ENCODE results near the gene MAP7.
"Not testable (repeated sequence)": the region's sequence is repeated elsewhere in the genome, so short reads cannot be mapped to it uniquely, and the experiment has no call there.

Gene MAP7

GRCh38 chr6:136330634-136331033 is 219.6 kb downstream of the MAP7 start:
- no peak for DNase-seq

- DNase-seq: no peak
These were observed 224.1 kb downstream of the MAP7 start for GRCh38 chr6:136326038-136326553.

- no peak for DNase-seq
These were observed 225.4 kb downstream of the MAP7 start for GRCh38 chr6:136324686-136325380.

GRCh38 chr6:136323431-136324112 is 226.7 kb downstream of the MAP7 start:
- no peak for DNase-seq

- no peak for DNase-seq
These were observed 230.5 kb downstream of the MAP7 start for GRCh38 chr6:136319732-136320131.

GRCh38 chr6:136318676-136319075 is 231.5 kb downstream of the MAP7 start:
- DNase-seq: no peak

- no peak for DNase-seq
These were observed 232.3 kb downstream of the MAP7 start for GRCh38 chr6:136317971-136318370.

GRCh38 chr6:136317021-136317694 is 233.1 kb downstream of the MAP7 start:
- DNase-seq: peak; percentile 53

GRCh38 chr6:136315594-136315993 is 234.6 kb downstream of the MAP7 start:
- DNase-seq: no peak

- no peak for DNase-seq
These were observed 237.2 kb downstream of the MAP7 start for GRCh38 chr6:136312975-136313374.

GRCh38 chr6:136309729-136310311 is 240.4 kb downstream of the MAP7 start:
- no peak for DNase-seq

GRCh38 chr6:136309171-136309570 is 241.1 kb downstream of the MAP7 start:
- DNase-seq: no peak

- DNase-seq: not testable (repeated sequence)
These were observed 241.8 kb downstream of the MAP7 start for GRCh38 chr6:136308469-136308868.

GRCh38 chr6:136307351-136307750 is 242.9 kb downstream of the MAP7 start:
- no peak for DNase-seq

- DNase-seq: no peak
These were observed 243.8 kb downstream of the MAP7 start for GRCh38 chr6:136306466-136306865.

- DNase-seq: no peak
These were observed 245.8 kb downstream of the MAP7 start for GRCh38 chr6:136304410-136304809.

GRCh38 chr6:136303516-136303915 is 246.7 kb downstream of the MAP7 start:
- DNase-seq: no peak

GRCh38 chr6:136294621-136295020 is 255.6 kb downstream of the MAP7 start:
- no peak for DNase-seq
